ENCODE data around the gene C3orf38. TPM values are rescaled to one million over a fixed set of nuclear protein-coding genes. Genes with fewer than 3 reads are reported as not detected.

The C3orf38 gene
- 10 to 100 TPM; 33.0 to 37.6 TPM for total RNA-seq

DNA sequence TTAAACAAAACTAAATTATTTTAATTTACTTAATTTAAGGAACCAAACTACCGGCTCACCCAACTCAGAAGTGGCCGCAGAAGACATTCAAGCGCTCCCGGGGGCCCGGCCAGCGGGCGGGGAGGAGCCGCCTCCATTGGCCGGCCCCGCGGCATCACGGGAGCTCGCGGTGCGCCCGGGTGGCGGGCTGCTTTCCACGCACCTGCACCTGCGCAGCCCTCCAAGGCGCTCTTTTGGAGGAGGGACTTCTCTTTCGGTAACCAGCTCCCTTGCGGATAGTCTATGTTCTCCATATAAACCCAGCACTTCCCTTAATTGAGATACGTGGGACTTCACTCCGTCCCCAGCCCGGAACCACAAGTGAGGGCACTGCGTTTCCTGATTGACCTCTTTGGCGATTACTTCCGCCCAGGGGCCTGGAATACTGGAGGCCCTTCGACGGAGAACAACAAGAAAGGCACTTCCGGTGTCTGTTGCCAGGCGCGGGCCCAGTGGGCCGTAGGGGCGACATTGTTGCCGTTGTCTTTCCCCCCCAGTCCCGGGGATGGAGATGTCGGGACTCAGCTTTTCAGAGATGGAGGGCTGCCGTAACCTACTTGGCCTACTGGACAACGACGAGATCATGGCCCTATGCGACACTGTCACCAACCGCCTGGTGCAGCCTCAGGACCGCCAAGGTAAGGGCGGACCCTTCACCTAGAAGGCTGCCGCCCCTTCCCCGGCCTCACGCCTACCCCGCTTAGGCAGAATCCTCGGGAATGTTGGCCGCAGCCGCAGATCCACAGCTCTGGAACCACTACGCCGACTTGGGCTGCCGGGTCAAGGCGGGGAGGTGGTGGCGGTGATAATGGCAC, at the start of gene C3orf38:
Gene C3orf38 (plus strand): TSS at position 451 of the 854 bp plus-strand sequence. CDS start 94 bp downstream, at position 545.

Other genes starting within 250 kb of the C3orf38 start
- 10 to 100 TPM; 66.4 to 68.3 TPM for gene CGGBP1, start 91.0 kb upstream of the C3orf38 start, total RNA-seq
- gene ZNF654, start 90.7 kb upstream of the C3orf38 start, total RNA-seq, result 10 to 100 TPM; 12.3 to 12.4 TPM